ENCODE results near the gene DDX5. TPM values are rescaled to one million over a fixed set of nuclear protein-coding genes. Genes with fewer than 3 reads are reported as not detected.
A peak's percentile ranks its signal among the peaks of the same experiment; 100 is the strongest.

Gene DDX5
- total RNA-seq, 1 experiment from 2014 or later = 798 TPM

DNA sequence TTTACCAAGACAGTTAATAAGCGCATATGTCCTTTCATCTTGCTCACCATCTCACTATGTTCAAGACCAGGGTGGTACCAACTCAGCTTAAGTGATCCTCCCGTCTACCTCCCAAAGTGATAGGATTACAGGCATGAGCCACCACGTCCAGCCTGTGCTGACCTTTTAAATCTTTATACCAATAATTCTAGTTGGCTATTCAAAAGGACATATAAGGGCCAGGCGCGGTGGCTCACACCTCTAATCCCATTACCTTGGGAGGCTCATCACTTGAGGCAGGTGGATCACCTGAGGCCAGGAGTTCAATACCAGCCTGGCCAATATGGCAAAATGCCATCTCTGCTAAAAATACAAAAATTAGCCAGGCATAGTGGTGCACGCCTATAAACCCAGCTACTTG lies 3.1 kb upstream of the DDX5 start:
- intact Hi-C loops (cut with micrococcal nuclease) = loop anchor here (5.0 kb wide), 1 partner anchor 138 kb away; no protein-coding TSS in a partner anchor
- TF ChIP-seq SIN3A (IDR thresholded peaks at IDR 0.05; ENCODE audit: low read depth) (no peak), SRF (IDR thresholded peaks at IDR 0.05; ENCODE audit: low read depth) (no peak), CEBPB (IDR thresholded peaks at IDR 0.05; ENCODE audit: low read depth) (no peak), RAD21 (IDR thresholded peaks at IDR 0.05; ENCODE audit: low read depth) (no peak), YY1 (IDR thresholded peaks at IDR 0.05; ENCODE audit: extremely low read depth, insufficient replicate concordance, low read depth, low read length) (no peak), ZNF274 (IDR thresholded peaks at IDR 0.05; ENCODE audit: low read depth, low read length) (no peak), EGR1 (IDR thresholded peaks at IDR 0.05; ENCODE audit: low read depth) (no peak)
- TF ChIP-seq, protein P1, sequence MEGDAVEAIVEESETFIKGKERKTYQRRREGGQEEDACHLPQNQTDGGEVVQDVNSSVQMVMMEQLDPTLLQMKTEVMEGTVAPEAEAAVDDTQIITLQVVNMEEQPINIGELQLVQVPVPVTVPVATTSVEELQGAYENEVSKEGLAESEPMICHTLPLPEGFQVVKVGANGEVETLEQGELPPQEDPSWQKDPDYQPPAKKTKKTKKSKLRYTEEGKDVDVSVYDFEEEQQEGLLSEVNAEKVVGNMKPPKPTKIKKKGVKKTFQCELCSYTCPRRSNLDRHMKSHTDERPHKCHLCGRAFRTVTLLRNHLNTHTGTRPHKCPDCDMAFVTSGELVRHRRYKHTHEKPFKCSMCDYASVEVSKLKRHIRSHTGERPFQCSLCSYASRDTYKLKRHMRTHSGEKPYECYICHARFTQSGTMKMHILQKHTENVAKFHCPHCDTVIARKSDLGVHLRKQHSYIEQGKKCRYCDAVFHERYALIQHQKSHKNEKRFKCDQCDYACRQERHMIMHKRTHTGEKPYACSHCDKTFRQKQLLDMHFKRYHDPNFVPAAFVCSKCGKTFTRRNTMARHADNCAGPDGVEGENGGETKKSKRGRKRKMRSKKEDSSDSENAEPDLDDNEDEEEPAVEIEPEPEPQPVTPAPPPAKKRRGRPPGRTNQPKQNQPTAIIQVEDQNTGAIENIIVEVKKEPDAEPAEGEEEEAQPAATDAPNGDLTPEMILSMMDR (IDR thresholded peaks at IDR 0.05 in 2 of 3, conservative IDR thresholded peaks at IDR 0.05 in 1 of 3; ENCODE audit: borderline replicate concordance in 1 of 3, insufficient read depth in 1 of 3, low read depth in 2 of 3, low read length in 2 of 3) = no peak
- ChIA-PET POLR2A (no interaction called here), CTCF (interaction anchor here (1.6 kb wide), 1 partner anchor 89 kb away, joined by 5 read pairs; no protein-coding TSS in a partner anchor), RAD21 (ENCODE audit: low non-redundant PET in 1 of 2, low total read pairs in 2 of 2, uncharacterized antibody in 2 of 2, unreplicated experiment in 2 of 2) (no interaction called here)
- Histone ChIP-seq H4K20me1 (ENCODE audit: insufficient read depth) (peaks cover 32% of the 10 kb centered on the region; the same call in 1 of the 2 replicates), H3K4me2 (ENCODE audit: low read length) (no peak overlapping the region), H3K9ac (ENCODE audit: low read length) (no peak overlapping the region), H3K4me3 (replicated peaks in 1 of 2; ENCODE audit: low read depth in 1 of 2, low read length in 2 of 2) (no peak overlapping the region), H3K4me1 (ENCODE audit: control insufficient read depth in 1 of 2, insufficient read depth in 2 of 2, low read length in 2 of 2) (peaks cover 9 to 18% of the 10 kb centered on the region in 2 experiments), H2AFZ (ENCODE audit: low read depth, low read length, poor library complexity, severe bottlenecking) (no peak overlapping the region), H3K9me2 (ENCODE audit: insufficient read depth) (no peaks in the 10 kb centered on the region), H3K36me3 (ENCODE audit: control insufficient read depth in 1 of 2, insufficient read depth in 2 of 2, low read length in 2 of 2) (peaks cover 49 to 55% of the 10 kb centered on the region in 2 experiments), H3K79me2 (ENCODE audit: insufficient read depth, low read length) (peaks cover 89% of the 10 kb centered on the region), H3K27me3 (ENCODE audit: insufficient read depth, low read length) (no peaks in the 10 kb centered on the region), H3K27ac (ENCODE audit: low read depth, low read length) (no peak overlapping the region), H3K9me3 (ENCODE audit: control insufficient read depth in 1 of 2, insufficient read depth in 1 of 2, low read depth in 1 of 2, low read length in 2 of 2) (no peaks in the 10 kb centered on the region)
- ATAC-seq = no peak
- no peak for DNase-seq (ENCODE audit: low read depth, low spot score)
- no TSS peak for BruUV-seq (replicated peaks)

DNA sequence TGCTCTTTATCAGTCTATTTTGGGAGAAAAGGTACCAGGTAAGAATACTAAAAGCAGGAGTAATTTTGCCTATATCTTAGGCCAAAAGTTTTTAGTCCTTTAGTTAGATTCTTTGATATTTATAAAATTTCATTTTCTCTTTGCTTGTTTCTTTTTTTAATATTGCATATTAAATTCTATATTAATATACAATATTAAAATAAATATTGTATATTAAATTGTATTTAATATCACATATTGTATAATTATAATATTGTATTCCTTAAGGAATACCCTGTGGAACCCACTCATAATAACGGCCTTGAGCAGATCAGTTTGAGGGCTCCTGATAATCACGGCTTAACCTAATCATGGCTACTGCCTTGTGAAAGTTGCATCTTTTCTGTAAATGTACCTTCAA lies 2.6 kb upstream of the DDX5 start:
- H3K4me3 ChIP-seq (replicated peaks in 1 of 2; ENCODE audit: low read depth in 1 of 2, low read length in 2 of 2) = peak overlapping the region in 1 of 2 experiments; percentile 95; a peak in 1 of 4 replicates
- H3K9me2 ChIP-seq (ENCODE audit: insufficient read depth) = no peaks in the 10 kb centered on the region
- H3K79me2 ChIP-seq (ENCODE audit: insufficient read depth, low read length) = peaks cover 89% of the 10 kb centered on the region
- RAD21 ChIA-PET (ENCODE audit: low non-redundant PET in 1 of 2, low total read pairs in 2 of 2, uncharacterized antibody in 2 of 2, unreplicated experiment in 2 of 2) = no interaction called here
- CTCF ChIA-PET = no interaction called here
- no peaks in the 10 kb centered on the region for H3K27me3 ChIP-seq (ENCODE audit: insufficient read depth, low read length)
- peaks cover 32% of the 10 kb centered on the region; the same call in 1 of the 2 replicates for H4K20me1 ChIP-seq (ENCODE audit: insufficient read depth)
- H3K9ac ChIP-seq (ENCODE audit: low read length) = peak overlapping the region; percentile 99; the same call in 1 of the 2 replicates
- peak overlapping the region; percentile 87 for H3K4me2 ChIP-seq (ENCODE audit: low read length)
- intact Hi-C loops (cut with micrococcal nuclease) = loop anchor here (5.0 kb wide), 1 partner anchor 139 kb away; no protein-coding TSS in a partner anchor
- POLR2A ChIA-PET = no interaction called here
- no peaks in the 10 kb centered on the region for H3K9me3 ChIP-seq (ENCODE audit: control insufficient read depth in 1 of 2, insufficient read depth in 1 of 2, low read depth in 1 of 2, low read length in 2 of 2)
- no TSS peak for BruUV-seq (replicated peaks)
- H3K4me1 ChIP-seq (ENCODE audit: control insufficient read depth in 1 of 2, insufficient read depth in 2 of 2, low read length in 2 of 2) = peaks cover 12 to 22% of the 10 kb centered on the region in 2 experiments
- H2AFZ ChIP-seq (ENCODE audit: low read depth, low read length, poor library complexity, severe bottlenecking) = no peak overlapping the region
- no peak overlapping the region for H3K27ac ChIP-seq (ENCODE audit: low read depth, low read length)
- peaks cover 49 to 57% of the 10 kb centered on the region in 2 experiments for H3K36me3 ChIP-seq (ENCODE audit: control insufficient read depth in 1 of 2, insufficient read depth in 2 of 2, low read length in 2 of 2)
- ATAC-seq (no peak), DNase-seq (ENCODE audit: low read depth, low spot score) (no peak)
- TF ChIP-seq, protein P2, sequence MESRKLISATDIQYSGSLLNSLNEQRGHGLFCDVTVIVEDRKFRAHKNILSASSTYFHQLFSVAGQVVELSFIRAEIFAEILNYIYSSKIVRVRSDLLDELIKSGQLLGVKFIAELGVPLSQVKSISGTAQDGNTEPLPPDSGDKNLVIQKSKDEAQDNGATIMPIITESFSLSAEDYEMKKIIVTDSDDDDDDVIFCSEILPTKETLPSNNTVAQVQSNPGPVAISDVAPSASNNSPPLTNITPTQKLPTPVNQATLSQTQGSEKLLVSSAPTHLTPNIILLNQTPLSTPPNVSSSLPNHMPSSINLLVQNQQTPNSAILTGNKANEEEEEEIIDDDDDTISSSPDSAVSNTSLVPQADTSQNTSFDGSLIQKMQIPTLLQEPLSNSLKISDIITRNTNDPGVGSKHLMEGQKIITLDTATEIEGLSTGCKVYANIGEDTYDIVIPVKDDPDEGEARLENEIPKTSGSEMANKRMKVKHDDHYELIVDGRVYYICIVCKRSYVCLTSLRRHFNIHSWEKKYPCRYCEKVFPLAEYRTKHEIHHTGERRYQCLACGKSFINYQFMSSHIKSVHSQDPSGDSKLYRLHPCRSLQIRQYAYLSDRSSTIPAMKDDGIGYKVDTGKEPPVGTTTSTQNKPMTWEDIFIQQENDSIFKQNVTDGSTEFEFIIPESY (IDR thresholded peaks at IDR 0.05; ENCODE audit: extremely low read depth, insufficient replicate concordance, low read length) = no peak
- TF ChIP-seq, protein P3, sequence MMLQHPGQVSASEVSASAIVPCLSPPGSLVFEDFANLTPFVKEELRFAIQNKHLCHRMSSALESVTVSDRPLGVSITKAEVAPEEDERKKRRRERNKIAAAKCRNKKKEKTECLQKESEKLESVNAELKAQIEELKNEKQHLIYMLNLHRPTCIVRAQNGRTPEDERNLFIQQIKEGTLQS (IDR thresholded peaks at IDR 0.05) = no peak
- no peak for TF ChIP-seq CEBPB (IDR thresholded peaks at IDR 0.05; ENCODE audit: low read depth)
- TF ChIP-seq TCF7L2 (IDR thresholded peaks at IDR 0.05; ENCODE audit: borderline replicate concordance, extremely low read depth, insufficient read depth, insufficient read length) = no peak
- no peak for TF ChIP-seq ZFX (IDR thresholded peaks at IDR 0.05)
- TF ChIP-seq CBX3 (IDR thresholded peaks at IDR 0.05; ENCODE audit: low read depth) = no peak
- no peak for TF ChIP-seq POLR2A (IDR thresholded peaks at IDR 0.05; ENCODE audit: borderline replicate concordance, extremely low read depth, insufficient read depth, insufficient read length)
- TF ChIP-seq ELF1 (IDR thresholded peaks at IDR 0.05; ENCODE audit: borderline replicate concordance, low read depth) = no peak
- no peak for TF ChIP-seq EZH2 (IDR thresholded peaks at IDR 0.05)
- no peak for TF ChIP-seq FOSL1 (IDR thresholded peaks at IDR 0.05; ENCODE audit: low read depth)
- no peak for TF ChIP-seq RAD21 (IDR thresholded peaks at IDR 0.05; ENCODE audit: low read depth)
